Cerebellar cortex (tissue), 1 donor: ENCODE results near the gene GNLY.
A peak's percentile ranks its signal among the peaks of the same experiment; 100 is the strongest.
"Not testable (repeated sequence)": the region's sequence is repeated elsewhere in the genome, so short reads cannot be mapped to it uniquely, and the experiment has no call there.

Source experiments
- DNase-seq: peaks from one replicate; pipeline ENCODE4 v3.0.0-alpha.2; 2015; ENCODE audit warnings: low spot score

GNLY gene

DNA sequence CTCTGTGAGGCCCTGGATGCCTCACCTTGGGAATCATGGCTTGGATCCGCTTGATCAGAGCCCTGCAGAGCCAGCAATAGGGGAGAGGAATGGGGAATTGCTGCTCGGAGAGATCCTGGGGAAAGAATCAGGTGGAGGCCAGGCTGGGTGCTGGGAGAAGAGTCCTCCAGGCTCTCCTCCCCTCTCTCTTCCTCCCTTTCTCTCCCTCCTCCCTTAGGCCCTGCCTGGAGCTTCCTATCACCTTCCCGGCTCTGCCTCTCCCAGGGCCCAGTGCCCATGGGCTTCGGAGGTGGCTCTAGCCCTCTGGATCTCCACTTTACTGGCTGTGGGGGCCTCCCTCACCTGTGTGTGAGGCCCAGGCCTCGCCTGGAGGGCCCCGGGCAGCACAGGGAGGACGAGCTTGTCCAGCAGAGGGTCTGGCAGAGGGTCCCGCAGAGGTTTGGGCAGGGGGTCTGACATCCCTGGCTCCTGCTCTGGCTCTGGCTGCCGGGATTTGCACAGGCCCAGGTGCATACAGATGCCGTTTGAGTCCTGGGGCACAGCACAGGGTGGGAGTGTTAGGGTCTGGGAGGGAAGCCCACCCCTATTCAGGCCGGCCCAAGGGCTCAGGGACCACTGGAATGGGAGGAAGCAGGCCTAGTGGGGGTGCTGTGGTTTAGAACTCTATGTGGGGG is 28.8 kb upstream of the GNLY start:
- no peak for DNase-seq

DNA sequence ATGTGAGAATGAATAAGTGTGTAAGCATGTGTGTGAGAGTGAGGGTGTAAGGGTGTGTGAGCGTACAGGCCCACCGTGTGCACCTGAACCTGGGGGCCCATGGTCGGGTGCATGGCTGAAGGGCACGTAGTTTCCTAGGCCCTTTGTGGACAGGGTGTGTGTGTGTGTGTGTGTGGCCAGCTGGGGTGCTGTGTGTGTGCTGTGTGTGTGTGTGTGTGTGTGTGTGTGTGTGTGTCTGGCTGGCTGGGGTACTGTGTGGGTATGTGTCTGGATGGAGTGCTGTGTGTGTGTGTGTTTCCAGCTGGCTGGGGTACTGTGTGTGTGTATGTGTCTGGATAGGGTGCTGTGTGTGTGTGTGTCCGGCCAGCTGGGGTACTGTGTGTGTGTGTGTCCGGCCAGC is 28.1 kb upstream of the GNLY start:
- DNase-seq, result no peak

DNA sequence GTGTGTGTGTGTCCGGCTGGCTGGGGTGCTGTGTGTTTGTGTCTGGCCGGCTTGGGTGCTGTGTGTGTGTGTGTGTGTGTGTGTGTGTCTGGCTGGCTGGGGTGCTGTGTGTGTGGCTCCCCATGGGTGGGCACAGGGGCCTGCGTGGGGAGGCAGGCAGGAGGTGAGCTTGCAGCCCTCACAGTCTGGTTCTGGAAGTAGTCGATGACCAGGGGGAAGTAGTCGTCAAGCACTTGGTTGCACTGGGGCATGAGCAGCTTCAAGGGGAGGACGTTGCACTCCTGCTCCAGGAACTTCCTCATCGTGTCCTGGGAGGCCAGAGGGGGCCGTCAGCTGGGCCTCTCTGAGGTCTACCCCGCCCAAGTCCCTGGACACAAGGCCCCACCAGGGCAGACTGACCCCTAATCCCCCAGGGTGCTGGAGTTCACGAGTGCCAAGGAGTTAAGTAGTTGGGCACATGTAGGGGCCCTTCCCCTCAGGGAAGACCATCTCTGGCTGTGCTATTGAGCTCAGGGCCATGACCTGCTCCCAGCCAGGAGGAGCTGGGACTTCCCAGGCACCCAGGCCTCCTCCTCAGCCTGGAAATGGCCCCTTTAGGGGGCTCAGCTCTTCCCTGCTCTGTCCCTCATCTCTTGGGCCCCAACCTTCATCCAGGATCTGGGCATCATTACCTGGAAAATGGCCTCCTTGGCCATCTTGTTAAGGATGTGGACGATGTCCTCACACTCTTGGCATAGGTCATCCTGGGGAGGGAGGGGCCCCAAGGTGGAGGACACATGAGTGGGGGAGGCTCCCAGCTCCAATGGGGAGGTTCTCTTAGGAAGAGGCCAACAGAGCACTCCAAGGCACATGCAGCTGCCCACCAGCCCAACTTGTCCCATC is 27.5 kb upstream of the GNLY start:
- DNase-seq, result no peak

DNA sequence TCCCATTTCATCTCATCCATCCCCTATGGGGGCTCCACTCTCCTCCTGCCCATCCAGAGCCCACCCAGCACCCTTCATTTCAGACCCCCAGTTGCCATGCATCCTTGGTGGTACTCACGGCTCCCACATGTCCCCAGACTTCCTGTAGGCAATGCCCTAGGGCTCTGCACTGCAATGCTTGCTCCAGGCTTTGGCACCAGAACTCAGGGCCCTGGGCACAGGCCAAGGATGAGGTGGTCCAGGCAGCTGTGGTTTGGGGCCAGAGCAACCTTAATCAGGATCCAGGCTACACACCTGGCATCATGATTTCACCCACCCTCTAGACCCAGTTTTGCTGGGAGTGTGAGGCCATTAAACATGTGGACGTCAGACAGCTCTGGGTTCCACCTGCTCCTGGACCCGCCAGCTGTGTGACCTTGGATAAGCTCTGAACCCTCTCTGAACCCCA is 26.6 kb upstream of the GNLY start:
- DNase-seq, result no peak

DNA sequence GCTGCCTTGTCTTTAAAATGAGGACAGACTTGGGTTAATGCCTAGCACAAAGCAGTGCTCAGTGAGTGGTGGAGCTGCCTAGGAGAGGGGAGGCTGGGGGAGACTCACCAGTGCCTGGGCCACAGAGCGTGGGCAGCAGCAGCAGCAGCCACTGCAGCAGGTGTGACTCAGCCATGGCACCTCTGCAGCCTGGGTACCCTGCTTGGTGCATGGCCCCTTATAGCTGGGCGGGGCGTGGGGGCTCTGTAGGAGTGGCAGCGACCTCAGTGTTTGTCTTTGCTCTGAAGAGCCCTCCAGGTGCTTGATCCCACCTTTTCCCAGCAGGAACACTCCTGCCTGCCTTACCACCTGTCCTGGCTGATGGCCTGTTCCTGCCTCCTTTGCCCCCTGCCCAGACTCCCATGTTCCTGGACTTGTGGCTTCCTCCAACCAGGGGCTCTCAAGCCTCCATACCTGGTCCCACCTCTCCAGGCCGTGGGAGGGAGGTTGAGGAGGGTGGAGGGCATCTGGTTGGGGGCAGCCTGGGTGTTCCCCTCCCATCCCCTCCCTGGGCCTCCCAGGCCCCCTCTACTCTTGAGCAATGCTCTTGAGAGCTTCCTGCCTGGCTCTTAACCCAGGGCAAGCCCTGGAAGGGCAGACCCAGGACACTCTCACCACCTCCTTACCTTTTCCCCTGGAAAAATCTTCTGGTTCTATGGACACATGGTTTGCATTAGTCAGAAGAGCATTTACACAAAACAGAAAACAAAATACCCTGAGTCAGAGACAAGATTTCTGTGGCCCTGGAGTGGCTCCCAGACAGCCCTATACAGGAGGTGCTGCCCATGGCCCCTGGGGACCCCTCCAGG is 25.9 kb upstream of the GNLY start, which contains the start of gene SFTPB:
Gene SFTPB, minus strand, starts transcription at position 191 of the 848 bp plus-strand sequence. Its CDS starts 16 bp downstream, at position 175.
- no peak for DNase-seq

DNA sequence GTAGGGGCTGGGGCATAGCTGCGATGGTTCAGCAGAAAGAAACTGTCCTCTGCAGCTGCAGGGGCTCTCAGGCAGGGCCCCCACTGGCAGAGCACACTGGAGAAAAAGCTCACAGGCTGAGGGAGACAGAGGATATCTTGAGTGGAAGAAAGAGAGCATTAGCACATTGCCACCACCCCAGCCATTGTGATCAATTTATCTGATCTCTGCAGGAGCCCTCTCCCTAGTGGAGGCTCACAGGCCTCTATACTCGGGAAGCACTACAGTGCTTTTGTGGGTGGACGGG is 25.4 kb upstream of the GNLY start:
- no peak for DNase-seq

DNA sequence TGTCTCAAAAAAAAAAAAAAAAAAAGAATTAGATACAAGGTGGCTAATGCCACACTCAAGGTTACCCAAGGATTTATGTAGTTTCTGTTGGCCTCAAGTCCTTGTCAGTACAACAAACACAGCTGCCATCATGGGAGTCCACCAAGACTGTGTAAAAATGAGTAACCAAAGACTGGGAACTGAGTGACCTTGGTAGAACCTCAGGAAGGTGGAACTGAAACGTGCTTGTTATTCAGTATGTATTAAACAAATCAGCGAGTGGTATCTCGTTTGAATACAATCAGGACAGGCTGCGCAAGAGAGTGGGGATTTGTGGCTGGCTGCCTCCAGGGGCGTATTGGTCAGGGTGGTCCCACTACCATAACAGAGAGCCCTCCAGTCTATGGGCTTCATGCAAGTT is 24.6 kb upstream of the GNLY start:
- DNase-seq, result no peak

DNA sequence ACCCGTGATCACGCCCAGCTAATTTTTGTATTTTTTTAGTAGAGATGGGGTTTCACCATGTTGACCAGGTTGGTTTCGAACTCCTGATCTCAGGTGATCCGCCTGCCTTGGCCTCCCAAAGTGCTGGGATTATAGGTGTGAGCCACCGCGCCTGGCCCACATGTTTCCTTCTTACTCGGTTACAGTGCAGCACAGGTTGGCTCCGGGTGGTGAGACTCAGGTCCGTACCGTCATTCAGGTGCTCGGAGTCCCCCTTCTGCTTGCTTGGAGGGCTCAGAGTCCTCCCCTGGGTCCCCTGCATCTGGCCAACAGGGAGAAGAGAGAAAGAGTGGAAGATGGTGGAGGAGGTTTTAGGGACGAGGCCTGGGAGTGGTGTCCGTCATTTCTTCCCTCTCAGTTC is 23.7 kb upstream of the GNLY start:
- DNase-seq, result not testable (repeated sequence)

DNA sequence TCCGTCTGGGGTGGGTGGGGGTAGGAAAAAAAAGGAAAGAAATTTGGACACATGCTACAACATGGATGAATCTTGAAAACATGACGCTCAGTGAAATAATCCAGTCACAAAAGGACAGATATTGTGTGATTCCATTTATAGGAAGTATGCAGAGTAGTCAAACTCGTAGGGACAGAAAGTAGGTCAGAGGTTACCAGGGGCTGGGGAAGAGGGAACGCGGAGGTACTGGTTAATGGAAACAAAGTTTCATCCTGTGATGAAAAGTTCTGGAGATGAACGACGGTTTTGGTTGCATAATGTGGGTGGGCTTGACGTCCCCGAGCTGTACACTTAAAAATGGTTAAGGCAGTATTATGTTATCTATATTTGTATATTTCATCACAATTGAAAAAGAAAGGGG is 21.7 kb upstream of the GNLY start:
- no peak for DNase-seq

DNA sequence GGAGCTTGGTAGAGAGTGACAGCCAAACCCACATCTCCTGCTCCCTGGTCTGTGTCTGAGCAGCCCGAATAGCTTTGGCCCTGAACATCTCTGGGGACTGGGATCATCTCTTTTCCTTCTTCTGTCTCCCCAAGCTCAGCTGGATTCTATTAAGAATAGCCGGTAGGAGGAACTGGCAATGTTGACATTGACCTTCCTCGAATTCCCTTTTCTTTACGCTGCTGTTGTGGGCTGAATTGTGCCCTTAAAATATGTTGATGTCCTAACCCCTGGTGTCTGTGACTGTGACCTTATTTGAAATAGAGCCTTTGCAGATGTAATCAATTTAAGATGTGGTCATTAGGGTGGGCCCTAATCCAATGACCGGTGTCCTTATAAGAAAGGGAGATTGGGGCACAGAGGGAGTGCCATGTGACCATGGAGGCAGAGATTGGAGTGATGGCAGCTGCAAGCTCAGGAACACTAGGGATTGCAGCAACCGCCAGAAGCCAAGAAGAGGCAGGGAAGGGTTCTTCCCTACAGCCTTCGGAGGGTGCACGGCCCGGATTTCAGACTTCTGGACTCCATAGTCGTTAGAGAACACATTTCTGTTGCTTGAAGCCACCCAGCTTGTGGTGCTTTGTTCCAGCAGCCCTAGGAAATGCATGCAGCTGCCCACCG is 20.3 kb upstream of the GNLY start:
- no peak for DNase-seq

DNA sequence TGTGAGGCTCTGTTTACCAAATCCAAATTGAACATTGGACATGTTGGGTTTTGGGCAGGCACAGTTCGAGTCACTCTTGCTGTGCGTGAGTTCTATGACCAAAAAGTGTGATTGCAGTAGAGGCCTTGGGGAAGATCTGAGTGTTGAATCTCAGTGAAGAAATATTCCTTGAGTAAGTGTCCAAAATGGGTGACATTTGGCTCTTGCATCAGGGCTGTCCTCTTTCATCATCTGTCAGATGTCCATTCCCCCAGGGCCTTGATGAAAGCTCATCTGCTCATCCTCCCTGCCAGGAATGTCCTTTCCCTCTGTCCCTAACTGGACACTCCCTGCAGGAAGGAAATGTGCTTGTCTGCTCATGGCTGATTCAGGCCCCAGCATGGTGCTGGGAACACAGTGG is 19.7 kb upstream of the GNLY start:
- no peak for DNase-seq

DNA sequence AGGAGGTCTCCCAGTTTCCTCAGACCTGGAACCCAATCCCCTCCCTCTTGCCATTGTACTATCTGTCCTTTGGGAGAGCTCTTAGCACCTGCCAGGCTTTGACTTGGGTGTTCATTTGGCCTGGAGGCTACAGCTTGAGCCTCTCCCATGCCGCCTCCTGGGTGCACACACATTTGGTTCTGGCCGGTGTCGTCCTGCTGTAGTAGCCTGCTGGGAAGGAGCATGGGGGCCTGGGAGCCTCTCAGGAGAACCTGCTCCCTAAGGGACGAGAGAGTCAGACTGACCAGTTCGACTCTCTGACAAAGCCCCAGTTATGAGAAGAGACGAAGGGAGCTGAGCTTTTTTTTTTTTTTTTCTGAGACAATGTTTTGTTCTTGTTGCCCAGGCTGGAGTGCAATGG is 18.7 kb upstream of the GNLY start:
- DNase-seq, result no peak

DNA sequence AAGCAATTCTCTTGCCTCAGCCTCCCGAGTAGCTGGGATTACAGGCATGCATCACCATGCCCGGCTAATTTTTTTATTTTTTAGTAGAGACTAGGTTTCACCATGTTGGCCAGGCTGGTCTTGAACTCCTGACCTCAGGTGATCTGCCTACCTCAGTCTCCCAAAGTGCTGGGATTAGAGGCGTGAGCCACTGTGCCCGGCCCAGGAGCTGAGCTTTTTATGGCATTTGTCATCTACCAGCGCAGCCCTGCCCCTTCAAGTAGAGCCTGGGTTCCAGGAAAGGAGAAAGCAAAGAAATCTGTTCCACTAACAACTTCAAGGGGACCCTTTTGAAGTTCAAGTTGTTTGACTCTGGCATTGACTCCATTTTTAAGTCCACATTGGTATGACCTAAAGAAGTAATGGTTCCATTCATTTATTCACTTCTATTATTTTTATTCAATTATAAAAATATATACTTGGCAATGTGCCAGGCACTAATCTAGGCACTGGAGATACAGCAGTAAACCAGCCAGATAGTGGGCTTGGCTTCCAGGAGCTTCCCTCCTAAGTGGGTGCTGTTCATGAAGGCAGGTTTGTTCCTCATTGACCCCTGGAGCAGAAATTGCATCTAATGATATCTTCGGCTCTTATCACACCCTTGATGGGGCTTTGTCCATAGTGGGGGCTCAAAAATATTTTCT is 18.2 kb upstream of the GNLY start:
- no peak for DNase-seq

DNA sequence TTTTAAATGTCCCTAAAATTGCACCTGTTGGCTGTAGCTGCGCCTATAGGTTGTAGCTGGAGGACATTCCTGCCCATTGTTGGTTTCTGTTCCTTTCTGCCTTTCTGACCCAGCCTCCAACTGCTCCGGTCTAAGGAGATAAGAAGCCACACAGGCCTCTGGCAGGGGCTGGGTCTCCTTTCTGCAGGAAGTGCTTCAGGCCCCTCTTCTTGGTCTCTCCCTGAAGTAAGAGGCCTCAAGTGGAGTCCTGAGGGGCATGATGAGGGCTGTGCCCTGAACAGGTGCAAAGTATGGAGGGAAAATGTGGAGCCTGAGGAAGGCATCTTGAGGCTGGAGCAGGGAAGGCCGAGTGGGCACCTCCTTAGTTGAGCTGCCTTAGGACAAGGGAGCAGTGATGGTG is 15.8 kb upstream of the GNLY start:
- DNase-seq, result no peak

DNA sequence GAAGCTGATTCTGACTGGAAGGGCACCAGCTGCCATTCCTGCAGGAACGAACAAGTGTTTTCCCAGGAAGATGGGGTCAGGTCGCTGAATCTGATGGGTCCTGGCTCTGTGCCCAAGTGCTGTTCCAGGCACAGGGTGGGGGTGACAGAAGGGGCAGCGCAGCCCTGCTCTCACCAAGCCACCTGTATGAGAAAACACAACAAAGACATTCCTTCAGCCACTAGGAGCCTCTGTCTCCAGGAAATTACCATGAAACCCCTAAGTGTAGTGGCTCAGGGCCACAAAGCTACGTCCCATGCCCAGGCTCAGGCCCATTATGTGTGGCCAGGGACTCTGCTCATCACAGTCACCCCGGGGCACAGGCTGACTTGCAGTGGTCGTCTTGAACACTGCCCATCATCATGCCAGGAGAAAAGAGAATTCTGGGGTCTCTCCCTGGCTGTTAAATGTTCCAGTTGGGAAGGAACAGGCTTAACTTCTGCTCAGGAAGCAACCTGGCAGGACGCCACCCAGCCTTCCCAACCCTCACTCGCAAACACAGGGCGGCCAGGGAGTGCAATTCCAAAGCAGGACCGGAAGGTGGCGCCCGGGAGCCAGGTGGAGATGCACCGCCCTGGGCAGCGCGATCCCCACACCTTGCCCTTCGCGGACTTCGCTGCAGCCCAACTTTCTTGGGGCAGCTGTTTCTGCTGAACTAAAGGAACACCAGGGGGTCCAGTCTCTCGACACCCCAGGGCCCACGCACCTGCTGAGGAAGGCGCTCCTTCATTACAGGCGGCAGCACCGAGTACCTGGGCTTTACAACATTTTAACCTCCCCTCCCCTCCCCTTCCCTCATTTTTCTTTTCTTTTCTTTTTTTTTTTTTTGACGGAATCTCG is 15.1 kb upstream of the GNLY start:
- peak; percentile 64 for DNase-seq

DNA sequence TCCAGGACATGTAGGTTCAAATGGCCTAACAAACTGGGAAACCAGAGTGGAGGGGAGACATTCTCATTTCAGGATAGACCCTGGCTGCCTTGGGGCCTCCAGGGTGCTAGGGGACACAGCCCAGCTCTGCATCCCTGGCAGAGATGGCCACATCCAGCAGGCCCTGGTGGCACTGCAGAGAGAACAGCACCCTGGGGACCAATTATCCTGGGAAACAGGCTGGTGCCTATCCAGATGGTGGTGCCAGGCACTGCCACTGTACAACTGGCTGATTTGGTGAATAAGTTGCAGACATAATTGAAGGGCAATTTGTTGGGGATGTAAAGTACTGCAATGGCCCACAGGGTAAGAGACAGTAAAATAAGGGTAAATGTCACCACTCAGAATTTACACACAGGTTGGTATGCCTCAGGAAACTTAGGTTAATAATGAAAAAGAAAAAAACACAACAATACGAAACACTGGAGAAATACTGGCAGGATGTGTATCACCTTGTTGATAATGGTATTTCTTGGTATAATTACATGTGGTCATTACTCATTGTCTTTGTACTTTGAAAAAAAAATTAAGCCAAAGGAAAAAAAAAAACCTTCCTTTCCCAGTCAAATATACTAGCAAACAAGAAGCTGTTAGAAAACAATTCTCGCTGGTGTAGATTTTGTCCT is 13.3 kb upstream of the GNLY start:
- DNase-seq, result no peak

DNA sequence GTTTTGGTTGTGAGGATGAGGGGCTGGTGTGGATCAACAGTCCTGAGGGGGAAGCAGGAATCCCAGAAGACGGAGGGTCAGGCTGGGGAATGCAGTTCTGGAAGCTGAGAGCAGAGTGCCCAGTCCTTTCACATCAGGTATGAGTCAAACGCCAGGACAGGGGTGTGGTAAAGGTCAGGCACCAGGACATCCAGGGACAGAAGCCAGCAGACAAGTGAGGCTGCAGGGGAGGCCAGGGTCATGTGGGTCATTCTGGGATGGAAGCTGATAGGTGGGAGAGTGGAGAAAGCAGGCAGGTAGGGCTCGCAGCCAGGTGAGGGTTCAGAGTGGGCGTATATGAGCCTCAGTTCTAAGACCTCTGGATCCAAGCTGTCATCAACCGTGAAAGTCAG is 12.8 kb upstream of the GNLY start:
- DNase-seq, result no peak

DNA sequence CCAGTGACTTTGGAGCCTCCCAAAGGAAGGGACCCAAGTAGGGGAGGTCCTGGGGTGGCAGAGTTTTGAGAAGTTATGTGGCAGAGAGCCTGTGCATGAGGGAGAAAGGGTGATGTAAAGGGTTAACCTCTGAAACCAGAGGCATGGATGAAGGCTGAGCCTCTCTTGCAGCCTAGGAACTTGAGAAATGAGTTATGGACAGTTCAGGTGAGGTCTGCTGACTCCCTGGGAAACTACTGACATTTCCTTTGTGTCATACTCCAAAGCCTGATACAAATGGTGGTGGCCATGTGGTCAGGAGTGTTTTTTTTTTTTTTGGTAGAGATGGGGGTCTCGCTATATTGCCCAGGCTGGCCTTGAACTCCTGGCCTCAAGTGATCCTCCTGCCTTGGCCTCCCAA is 12.4 kb upstream of the GNLY start:
- DNase-seq, result no peak

DNA sequence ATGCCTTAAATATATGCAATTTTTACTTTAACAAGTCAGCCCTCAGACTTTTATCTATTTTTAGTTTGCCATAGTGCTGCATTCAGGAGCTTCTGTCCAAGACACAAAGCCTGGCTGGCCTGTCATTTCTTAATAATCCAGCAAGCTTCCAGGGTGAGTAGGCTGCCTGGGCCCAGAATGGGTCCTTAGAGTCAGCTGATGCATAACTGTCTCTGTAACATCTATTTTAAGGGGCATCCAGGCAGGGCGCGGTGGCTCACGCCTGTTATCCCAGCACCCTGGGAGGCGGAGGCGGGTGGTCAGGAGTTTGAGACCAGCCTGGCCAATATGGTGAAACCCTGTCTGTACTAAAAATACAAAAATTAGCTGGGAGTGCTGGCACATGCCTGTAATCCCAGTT is 11.8 kb upstream of the GNLY start:
- DNase-seq, result no peak

DNA sequence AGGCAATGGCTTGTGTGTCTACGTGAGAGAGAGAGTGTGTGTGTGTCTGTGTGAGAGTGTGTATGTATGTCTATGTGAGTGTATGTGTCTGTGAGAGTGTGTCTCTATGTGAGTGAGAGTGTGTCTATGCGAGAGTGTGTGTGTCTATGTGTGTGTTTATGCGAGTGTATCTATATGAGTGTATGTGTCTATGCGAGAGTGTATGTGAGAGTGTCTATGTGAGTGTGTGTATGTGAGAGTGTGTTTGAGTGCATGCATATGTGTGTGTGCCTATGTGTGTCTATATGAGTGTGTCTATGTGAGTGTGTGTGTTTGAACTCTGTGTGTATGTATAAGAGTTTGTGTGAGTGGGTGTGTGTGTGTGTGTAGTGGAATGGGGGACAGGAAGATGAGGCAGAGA is 9.8 kb upstream of the GNLY start:
- no peak for DNase-seq
